ENCODE measurements around the gene TFR2. TPM values are rescaled to one million over a fixed set of nuclear protein-coding genes. Genes with fewer than 3 reads are reported as not detected.

Gene TFR2
- total RNA-seq, 4 donors from 2014 or later = 1.6 to 2.5 TPM; not detected in 2

DNA sequence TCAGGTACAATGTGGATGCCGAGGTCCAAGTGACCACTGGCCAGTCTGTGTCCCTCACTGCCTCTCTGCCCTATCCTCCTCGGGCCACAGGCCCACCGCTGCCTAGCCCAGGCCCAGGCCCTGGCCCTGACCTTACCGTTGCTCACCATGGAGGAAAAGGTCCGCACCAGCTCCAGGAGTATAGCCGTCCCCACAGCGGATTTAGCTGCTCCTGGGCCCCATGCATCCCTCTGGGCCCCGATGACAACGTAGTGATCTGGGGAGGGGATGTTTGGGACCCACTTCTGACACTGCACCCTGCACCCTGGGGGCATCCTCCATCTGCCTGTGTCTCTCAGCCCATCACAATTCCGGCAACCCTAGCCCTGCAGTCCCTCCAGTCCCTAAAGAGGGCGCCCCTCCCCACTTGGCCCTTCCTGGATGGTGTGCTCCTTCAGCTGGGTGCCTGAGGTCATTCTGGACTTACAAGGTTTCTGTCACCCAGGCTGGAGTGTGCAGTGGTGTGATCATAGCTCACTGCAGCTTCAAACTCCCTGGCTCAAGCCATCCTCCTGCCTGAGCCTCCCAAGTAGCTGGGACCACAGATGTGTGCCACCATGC, 12.1 kb downstream of the TFR2 start:
- Histone ChIP-seq H3K4me3 (no peak overlapping the region), H3K4me1 (peaks cover 0 to 21% (median 9%) of the 10 kb centered on the region in 4 donors), H3K27me3 (no peaks in the 10 kb centered on the region), H3K9me3 (no peaks in the 10 kb centered on the region), H3K27ac (no peak overlapping the region), H3K36me3 (no peaks in the 10 kb centered on the region)
- no peak for DNase-seq
- TF ChIP-seq, protein P1, sequence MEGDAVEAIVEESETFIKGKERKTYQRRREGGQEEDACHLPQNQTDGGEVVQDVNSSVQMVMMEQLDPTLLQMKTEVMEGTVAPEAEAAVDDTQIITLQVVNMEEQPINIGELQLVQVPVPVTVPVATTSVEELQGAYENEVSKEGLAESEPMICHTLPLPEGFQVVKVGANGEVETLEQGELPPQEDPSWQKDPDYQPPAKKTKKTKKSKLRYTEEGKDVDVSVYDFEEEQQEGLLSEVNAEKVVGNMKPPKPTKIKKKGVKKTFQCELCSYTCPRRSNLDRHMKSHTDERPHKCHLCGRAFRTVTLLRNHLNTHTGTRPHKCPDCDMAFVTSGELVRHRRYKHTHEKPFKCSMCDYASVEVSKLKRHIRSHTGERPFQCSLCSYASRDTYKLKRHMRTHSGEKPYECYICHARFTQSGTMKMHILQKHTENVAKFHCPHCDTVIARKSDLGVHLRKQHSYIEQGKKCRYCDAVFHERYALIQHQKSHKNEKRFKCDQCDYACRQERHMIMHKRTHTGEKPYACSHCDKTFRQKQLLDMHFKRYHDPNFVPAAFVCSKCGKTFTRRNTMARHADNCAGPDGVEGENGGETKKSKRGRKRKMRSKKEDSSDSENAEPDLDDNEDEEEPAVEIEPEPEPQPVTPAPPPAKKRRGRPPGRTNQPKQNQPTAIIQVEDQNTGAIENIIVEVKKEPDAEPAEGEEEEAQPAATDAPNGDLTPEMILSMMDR (IDR thresholded peaks at IDR 0.05) = peak in 1 of 6 experiments; percentile 6
- no peak for TF ChIP-seq POLR2A (IDR thresholded peaks at IDR 0.05)

DNA sequence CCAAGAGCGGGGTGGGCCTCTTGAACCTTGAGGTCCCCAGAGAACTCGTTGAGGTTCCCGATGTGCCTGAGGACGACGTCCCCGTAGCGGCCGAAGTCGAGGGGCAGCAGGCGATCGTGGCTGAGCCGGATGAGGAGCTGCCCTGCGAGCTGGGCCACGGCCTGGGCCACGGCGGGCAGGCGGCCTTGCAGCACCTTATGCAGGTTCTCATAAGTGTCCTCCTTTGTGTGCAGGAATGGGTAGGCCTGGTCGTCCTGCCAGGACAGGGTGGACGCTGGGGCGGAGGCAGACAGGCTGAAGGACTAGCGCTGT, 14.2 kb downstream of the TFR2 start:
- no peak for TF ChIP-seq POLR2A (IDR thresholded peaks at IDR 0.05)
- TF ChIP-seq, protein P1 (IDR thresholded peaks at IDR 0.05) = no peak
- H3K27ac ChIP-seq = peak overlapping the region; percentile 51 to 71 (median 62)
- no peaks in the 10 kb centered on the region for H3K36me3 ChIP-seq
- H3K4me1 ChIP-seq = peaks cover 0 to 12% (median 6%) of the 10 kb centered on the region in 4 donors
- no peak for DNase-seq
- peak overlapping the region in 2 of 4 donors; percentile 35 for H3K4me3 ChIP-seq
- H3K27me3 ChIP-seq = no peaks in the 10 kb centered on the region
- H3K9me3 ChIP-seq = no peaks in the 10 kb centered on the region

DNA sequence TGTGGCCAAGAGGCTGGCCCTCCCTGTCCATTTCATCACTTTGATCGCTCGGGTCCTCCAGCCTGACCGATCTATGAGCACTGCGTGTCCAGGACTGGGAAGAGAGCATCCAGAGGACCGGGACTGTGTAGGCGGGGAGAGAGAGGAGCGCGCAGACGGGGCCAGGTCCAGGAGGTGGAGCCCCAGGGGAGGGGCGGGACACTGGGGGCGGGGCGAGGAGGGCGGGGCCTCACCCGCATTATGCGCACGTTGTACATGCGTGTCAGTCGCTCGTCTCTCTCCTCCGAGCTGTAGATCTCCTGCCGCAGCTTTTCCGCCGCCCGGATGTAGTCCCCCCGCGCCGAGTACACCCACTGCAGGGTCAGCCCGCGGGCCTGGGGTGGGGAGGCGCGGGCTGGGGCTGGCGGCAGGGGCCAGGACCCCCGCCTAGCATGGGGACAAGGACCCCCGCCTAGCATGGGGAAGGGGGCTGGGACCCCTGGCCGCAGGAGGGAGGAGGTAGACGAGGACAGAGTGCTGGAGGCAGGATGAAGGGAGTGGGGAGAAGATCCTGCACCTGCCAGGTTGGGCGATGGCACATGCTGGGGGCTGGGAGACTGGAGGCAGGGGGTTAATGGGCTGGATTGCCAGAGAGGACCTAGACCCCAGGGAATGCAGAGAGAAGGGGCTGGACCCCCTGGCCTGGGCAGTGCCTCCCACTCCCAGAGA, 14.7 kb downstream of the TFR2 start:
- no peaks in the 10 kb centered on the region for H3K9me3 ChIP-seq
- TF ChIP-seq POLR2A (IDR thresholded peaks at IDR 0.05) = peak in 1 of 2 donors; percentile 24
- TF ChIP-seq, protein P1 (IDR thresholded peaks at IDR 0.05) = no peak
- peak overlapping the region; percentile 11 to 43 (median 35) for H3K4me3 ChIP-seq
- peak overlapping the region; percentile 51 to 71 (median 62) for H3K27ac ChIP-seq
- DNase-seq = peak; percentile 86 to 95 (median 92)
- H3K36me3 ChIP-seq = no peaks in the 10 kb centered on the region
- peaks cover 0 to 12% (median 6%) of the 10 kb centered on the region in 4 donors for H3K4me1 ChIP-seq
- no peaks in the 10 kb centered on the region for H3K27me3 ChIP-seq

DNA sequence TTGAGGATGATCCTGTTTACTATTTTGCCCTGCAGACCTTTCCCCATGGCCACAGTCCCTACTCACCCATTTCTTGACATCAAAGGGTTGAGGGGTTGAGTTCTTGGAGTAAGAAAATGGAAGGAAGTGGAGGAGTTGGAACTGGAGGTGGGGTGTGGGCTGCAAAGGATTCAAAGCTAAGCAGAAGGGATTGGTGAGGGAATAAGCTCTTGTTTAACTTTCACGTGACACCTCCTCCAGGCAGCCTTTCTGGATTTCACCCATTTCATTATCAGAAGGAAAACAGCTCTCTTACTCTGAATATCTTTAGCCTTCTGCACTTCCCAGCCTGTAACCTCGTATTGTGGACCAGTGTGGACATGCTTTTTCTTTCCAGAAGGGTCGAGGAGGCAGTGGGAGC, 15.3 kb downstream of the TFR2 start:
- H3K27me3 ChIP-seq = no peaks in the 10 kb centered on the region
- no peak for DNase-seq
- no peaks in the 10 kb centered on the region for H3K9me3 ChIP-seq
- H3K27ac ChIP-seq = peak overlapping the region in 3 of 4 donors; percentile 51 to 71 (median 67)
- peaks cover 0 to 12% (median 6%) of the 10 kb centered on the region in 4 donors for H3K4me1 ChIP-seq
- TF ChIP-seq, protein P1 (IDR thresholded peaks at IDR 0.05) = no peak
- TF ChIP-seq POLR2A (IDR thresholded peaks at IDR 0.05) = no peak
- H3K36me3 ChIP-seq = no peaks in the 10 kb centered on the region
- H3K4me3 ChIP-seq = peak overlapping the region; percentile 11 to 43 (median 35)

DNA sequence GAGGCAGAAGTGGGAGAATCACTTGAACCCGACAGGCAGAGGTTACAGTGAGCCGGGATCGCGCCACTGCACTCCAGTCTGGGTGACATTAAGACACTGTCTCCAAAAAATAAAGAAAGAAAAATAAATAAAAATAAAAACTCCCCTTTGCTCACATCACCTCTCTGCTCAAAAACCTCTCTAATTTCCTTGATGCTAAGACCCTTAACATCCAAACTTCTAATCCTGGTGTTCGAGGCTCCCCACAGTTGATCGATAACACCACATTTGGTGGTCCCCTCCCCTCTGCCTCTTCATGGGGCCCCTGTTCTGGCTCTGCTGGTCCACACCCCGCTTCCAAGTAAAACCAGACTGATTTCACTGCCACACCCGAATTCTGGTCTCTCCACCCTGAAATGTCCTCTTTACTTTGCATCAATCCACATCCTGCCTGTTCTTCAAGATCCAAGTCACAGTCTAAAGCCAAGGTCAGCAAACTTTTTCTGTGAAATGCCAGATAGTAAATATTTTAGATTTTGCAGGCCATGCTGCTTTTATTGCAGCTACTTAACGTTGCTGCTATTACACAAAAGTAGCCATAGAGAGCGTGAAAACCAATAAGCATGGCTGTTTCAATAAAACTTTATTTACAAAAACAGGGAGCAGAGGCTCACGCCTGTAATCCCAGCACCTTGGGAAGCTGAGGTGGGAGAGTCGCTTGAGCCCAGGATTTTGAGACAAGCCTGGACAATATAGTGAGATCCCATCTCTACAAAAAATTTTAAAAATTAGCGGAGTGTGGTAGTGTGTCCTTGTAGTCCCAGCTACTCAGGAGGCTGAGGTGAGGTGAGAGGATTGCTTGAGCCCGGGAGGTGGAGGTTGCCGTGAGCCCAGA, 17.2 kb downstream of the TFR2 start:
- H3K27me3 ChIP-seq = no peaks in the 10 kb centered on the region
- no peak overlapping the region for H3K4me3 ChIP-seq
- no peak overlapping the region for H3K27ac ChIP-seq
- no peaks in the 10 kb centered on the region for H3K9me3 ChIP-seq
- TF ChIP-seq POLR2A (IDR thresholded peaks at IDR 0.05) = no peak
- TF ChIP-seq, protein P1 (IDR thresholded peaks at IDR 0.05) = no peak
- no peak for DNase-seq
- no peaks in the 10 kb centered on the region for H3K36me3 ChIP-seq
- H3K4me1 ChIP-seq = peaks cover 0 to 12% (median 6%) of the 10 kb centered on the region in 4 donors

Measured in Peyer's patch (tissue), 4 donors.